K562 (cell line): ENCODE results near the gene CLC.

Source experiments
- GABPA ChIP-seq: fragments of 200-800 bp; sonication (Bioruptor generic); conservative IDR thresholded peaks from 2 replicates; pipeline ENCODE4 v1.6.1; 2016; ENCODE audit warnings: low read depth, missing genetic modification characterization, missing compliant biosample characterization
- KDM5B ChIP-seq: fragments of 200-600 bp; sonication (generic); IDR thresholded peaks from 2 replicates; pipeline ENCODE4 v1.6.1; 2012; ENCODE audit warnings: low read depth, mild to moderate bottlenecking, moderate library complexity, low read length, control low read depth, inconsistent platforms; ENCODE audit not compliant: insufficient replicate concordance
- ZNF764 ChIP-seq: fragments of 250-450 bp; sonication (Bioruptor Pico); IDR thresholded peaks from 2 replicates; pipeline ENCODE4 v1.4.0; 2020; ENCODE audit warnings: low read depth, mild to moderate bottlenecking, moderate library complexity
- TF ChIP-seq, protein P1 (sequence below): sonication (generic); formaldehyde crosslinking; IDR thresholded peaks from 2 replicates; pipeline ENCODE4 v1.9.0; 2022; ENCODE audit warnings: mild to moderate bottlenecking, missing genetic modification reagents

DNA sequence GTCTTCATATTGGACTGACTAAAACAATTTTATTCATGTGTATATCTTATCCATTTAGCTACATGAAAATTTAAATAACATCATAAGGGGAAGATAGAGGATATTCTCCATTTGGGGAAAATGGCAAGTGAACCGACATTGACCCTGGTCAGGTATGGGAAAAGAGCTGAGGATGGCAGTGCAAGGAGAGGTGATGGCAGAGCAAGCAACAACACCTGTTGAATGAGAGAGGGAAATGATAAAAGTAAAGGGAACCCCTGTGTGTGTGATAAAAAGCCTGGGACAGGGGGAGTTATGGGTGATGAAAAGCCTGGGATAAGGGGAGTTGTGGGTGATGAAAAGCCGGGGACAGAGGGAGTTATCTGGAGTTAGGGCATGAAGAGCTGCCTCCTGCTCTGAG, 4.0 kb downstream of the CLC start:
- no peak for TF ChIP-seq KDM5B
- TF ChIP-seq, protein P1, sequence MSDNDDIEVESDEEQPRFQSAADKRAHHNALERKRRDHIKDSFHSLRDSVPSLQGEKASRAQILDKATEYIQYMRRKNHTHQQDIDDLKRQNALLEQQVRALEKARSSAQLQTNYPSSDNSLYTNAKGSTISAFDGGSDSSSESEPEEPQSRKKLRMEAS (CRISPR knock-in tag): no peak
- TF ChIP-seq GABPA: no peak
- TF ChIP-seq ZNF764 (CRISPR knock-in tag): no peak
